ENCODE measurements around the gene MFAP3L. TPM values are rescaled to one million over a fixed set of nuclear protein-coding genes. Genes with fewer than 3 reads are reported as not detected.

Gene MFAP3L
- total RNA-seq, 1 donor from 2014 or later: 2.2 TPM

GRCh38 chr4:170017252-170017651, 8.9 kb downstream of the MFAP3L start:
- peaks cover 0 to 19% of the 10 kb centered on the region in 2 donors for H3K4me1 ChIP-seq
- TF ChIP-seq CTCF (IDR thresholded peaks at IDR 0.05): no peak
- H3K4me3 ChIP-seq: no peak overlapping the region
- H3K9me3 ChIP-seq: no peaks in the 10 kb centered on the region
- intact Hi-C loops (cut with DNase I): no loop called here
- no peaks in the 10 kb centered on the region for H3K27me3 ChIP-seq
- no peak for DNase-seq (ENCODE audit: low spot score in 2 of 2)
- no peak overlapping the region for H3K27ac ChIP-seq
- H3K36me3 ChIP-seq: no peaks in the 10 kb centered on the region

- intact Hi-C loops (cut with DNase I): no loop called here
Measured at GRCh38 chr4:170015285-170015684, 10.9 kb downstream of the MFAP3L start.

GRCh38 chr4:170014359-170015011, 11.7 kb downstream of the MFAP3L start:
- H3K4me3 ChIP-seq: no peak overlapping the region
- peak overlapping the region in 1 of 2 donors; percentile 10 for H3K27ac ChIP-seq
- H3K4me1 ChIP-seq: peaks cover 0 to 24% of the 10 kb centered on the region in 2 donors
- intact Hi-C loops (cut with DNase I): no loop called here
- no peak for DNase-seq (ENCODE audit: low spot score in 2 of 2)
- TF ChIP-seq CTCF (IDR thresholded peaks at IDR 0.05): no peak
- H3K27me3 ChIP-seq: no peaks in the 10 kb centered on the region
- no peaks in the 10 kb centered on the region for H3K36me3 ChIP-seq
- H3K9me3 ChIP-seq: no peaks in the 10 kb centered on the region

More at GRCh38 chr4:170015285-170015684, 10.9 kb downstream of the MFAP3L start:
- no peaks in the 10 kb centered on the region for H3K9me3 ChIP-seq
- peak overlapping the region in 1 of 2 donors; percentile 6 for H3K27ac ChIP-seq
- no peaks in the 10 kb centered on the region for H3K27me3 ChIP-seq
- no peak overlapping the region for H3K4me3 ChIP-seq
- no peak for DNase-seq (ENCODE audit: low spot score in 2 of 2)
- no peak for TF ChIP-seq CTCF (IDR thresholded peaks at IDR 0.05)
- peaks cover 0 to 21% of the 10 kb centered on the region in 2 donors for H3K4me1 ChIP-seq
- H3K36me3 ChIP-seq: no peaks in the 10 kb centered on the region

GRCh38 chr4:170012629-170012958, 13.6 kb downstream of the MFAP3L start:
- Histone ChIP-seq H3K4me1 (peaks cover 0 to 28% of the 10 kb centered on the region in 2 donors), H3K36me3 (no peaks in the 10 kb centered on the region), H3K9me3 (no peaks in the 10 kb centered on the region), H3K27ac (peak overlapping the region; percentile 67 to 70), H3K27me3 (no peaks in the 10 kb centered on the region), H3K4me3 (no peak overlapping the region)
- DNase-seq (ENCODE audit: low spot score in 2 of 2): no peak
- TF ChIP-seq CTCF (IDR thresholded peaks at IDR 0.05): no peak
- intact Hi-C loops (cut with DNase I): no loop called here

- TF ChIP-seq CTCF (IDR thresholded peaks at IDR 0.05): no peak
- DNase-seq (ENCODE audit: low spot score in 2 of 2): no peak
- intact Hi-C loops (cut with DNase I): no loop called here
- Histone ChIP-seq H3K4me3 (no peak overlapping the region), H3K4me1 (peaks cover 0 to 28% of the 10 kb centered on the region in 2 donors), H3K27me3 (no peaks in the 10 kb centered on the region), H3K27ac (peak overlapping the region; percentile 67 to 70), H3K36me3 (no peaks in the 10 kb centered on the region), H3K9me3 (no peaks in the 10 kb centered on the region)
Measured at GRCh38 chr4:170011921-170012628, 14.1 kb downstream of the MFAP3L start.
